Activated CD4-positive, alpha-beta T cell treated with anti-CD3 and anti-CD28 coated beads, Interleukin-2, amount 50 U/mL, for 16 hours (primary cell): ENCODE data around the gene ZNF195.
A peak's percentile ranks its signal among the peaks of the same experiment; 100 is the strongest.
"Not testable (repeated sequence)": the region's sequence is repeated elsewhere in the genome, so short reads cannot be mapped to it uniquely, and the experiment has no call there.

Experiments used
- DNase-seq: peaks from one replicate; pipeline ENCODE4 v3.0.0-alpha.2; 2020

Gene ZNF195

GRCh38 chr11:3378426-3379423 is at the start of gene ZNF195:
Gene ZNF195 (minus strand): TSS chr11:3379146. CDS start chr11:3379040, 106 bp downstream.
- peak; percentile 99 for DNase-seq

DNA sequence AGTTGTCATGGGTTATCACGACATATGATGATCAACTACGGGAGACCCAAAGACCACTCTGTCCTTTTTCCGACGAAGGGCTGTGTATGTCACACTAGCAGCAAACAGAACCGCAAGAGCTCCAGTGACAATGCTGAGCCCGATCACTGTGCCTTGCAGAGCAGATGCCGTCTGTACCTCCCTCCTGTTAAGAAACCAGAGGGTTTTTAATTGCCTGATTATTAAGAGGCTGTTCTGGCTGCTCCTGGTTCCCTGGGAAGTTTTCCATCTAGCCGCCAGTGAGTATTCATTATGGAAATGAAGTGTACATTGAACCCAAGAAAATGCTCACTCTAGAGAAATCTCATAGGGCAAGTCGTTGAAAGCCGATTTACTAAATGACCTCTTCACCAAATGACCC is 49.1 kb upstream of the ZNF195 start:
- not testable (repeated sequence) for DNase-seq

DNA sequence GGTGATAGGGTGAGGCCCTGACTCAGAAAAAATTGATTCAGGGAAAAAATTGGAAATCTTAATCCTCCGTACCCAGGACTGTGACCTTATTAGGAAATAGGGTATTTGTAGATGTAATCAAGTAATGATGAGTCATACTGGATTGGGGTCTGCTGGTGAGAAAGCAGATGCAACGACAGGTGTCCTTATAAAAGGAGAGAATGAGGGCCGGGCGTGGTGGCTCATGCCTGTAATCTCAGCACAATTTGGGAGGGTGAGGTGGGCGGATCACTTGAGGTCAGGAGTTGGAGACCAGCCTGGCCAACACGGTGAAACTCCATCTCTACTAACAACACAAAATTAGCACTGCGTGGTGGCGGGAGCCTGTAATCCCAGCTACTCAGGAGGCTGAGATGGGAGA is 47.6 kb upstream of the ZNF195 start:
- not testable (repeated sequence) for DNase-seq

DNA sequence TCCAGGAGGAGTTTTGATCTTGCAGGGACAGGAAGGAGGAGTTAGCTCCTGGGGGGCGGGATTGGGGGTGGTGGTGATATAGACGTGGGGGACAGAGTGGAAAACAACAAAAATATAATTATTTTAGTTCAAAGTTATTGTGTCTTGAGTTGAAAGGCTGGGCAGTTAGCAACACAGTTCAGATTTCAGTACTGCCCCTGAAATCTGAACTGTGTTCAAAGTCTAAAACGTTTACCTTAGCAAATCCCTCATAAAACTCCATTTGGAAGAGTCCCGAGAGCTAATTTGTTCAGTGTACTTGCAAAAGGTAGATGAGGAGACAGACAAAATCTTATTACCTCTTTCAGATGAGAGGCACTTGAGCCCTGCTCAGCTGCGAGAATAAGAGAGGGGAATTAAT is 45.0 kb upstream of the ZNF195 start:
- DNase-seq = not testable (repeated sequence)

DNA sequence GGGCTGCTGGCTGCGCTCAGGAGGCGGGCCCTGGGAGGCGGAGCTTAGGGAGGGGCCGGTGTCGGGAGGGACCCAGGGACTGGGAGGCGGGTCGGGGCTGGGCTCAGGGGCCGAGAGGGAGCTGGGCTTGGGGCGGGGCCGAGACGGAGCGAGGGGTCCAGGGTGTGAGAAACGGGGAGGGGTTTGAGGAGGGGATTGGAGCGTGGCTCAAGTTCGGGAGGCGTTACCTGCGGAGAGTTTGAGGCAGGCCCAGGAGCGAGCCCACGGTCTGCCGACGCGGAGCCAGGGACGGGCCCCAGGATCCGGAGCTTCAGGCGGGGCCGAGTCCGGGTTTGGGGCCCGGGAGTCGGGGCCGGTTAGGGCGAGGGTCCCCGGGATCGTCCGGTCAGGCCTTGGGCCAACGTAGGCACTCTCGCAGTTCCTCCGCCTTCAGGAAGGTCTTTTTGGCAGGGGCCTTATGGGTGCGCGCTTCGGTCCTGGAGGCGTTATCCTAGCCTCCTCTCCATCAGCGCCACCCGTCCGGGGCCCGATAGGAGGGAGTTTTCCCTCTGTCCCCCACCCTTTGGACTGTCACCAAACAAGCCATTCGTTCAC is 44.3 kb upstream of the ZNF195 start:
- DNase-seq = not testable (repeated sequence)

GRCh38 chr11:3422380-3423137 is 43.6 kb upstream of the ZNF195 start:
- DNase-seq = peak; percentile 98

GRCh38 chr11:3421608-3422379 is 42.8 kb upstream of the ZNF195 start:
- DNase-seq = peak; percentile 15

GRCh38 chr11:3420281-3421042 is 41.5 kb upstream of the ZNF195 start:
- not testable (repeated sequence) for DNase-seq

DNA sequence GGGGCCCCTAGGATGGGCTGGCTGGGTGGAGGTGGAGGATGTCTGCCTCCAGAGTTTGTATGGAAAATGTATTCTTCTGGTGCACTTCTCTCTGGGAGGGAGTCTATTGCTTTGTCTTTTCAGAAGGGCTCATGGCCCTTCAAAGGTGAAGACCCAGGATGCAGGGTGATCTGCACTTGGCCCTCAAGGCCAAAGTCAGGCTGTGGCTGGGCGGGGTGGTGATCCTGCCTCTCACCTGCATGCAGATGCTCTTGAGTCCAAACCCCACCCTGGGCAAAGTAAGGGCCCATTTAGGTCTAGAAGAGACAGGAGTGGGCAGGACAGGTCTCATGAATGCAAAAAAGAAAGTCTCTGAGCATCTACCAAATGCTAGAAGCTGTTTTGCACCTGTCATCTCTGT is 40.5 kb upstream of the ZNF195 start:
- not testable (repeated sequence) for DNase-seq

GRCh38 chr11:3417047-3417446 is 38.1 kb upstream of the ZNF195 start:
- DNase-seq = peak; percentile 62

DNA sequence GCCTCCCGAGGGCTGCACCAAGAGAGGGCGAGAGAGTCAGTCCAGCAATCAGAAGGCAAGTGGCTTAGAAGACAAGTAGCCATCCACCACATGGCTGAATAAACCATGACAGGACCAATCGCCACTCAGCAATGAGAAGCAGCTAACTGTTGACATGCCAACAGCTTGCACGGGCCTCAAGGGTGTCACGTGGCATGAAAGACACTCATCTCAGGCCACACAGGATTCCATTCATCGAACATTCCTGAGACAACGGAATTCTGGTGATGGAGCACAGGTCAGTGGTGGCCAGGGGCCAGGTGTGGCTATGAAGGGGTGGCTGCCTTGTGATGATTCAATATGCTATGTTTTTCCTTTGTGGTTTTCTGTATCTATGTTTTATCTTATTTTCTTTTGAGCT is 36.4 kb upstream of the ZNF195 start:
- DNase-seq = not testable (repeated sequence)

DNA sequence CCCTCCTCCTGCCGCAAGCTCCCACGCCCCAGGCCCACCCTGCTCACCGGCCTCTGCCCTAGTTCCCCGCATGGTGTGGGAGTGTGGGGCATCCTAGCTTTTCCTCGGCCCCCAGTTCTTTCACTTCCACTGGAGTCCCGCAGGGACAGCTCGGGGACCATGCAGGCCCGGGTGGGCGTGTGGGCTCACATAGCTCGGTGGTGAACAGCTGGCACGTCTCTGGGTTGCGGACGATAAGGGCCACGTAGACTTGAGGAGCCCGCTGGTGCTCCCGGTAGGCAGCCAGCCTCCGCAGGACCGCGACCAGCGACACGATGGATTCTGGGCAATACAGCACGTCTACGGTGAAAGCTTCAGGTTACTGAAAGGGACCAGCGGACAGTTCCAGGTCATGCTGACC is 34.7 kb upstream of the ZNF195 start:
- not testable (repeated sequence) for DNase-seq

- no peak for DNase-seq
Measured at GRCh38 chr11:3412837-3413236, 33.9 kb upstream of the ZNF195 start.

GRCh38 chr11:3408722-3409121 is 29.8 kb upstream of the ZNF195 start:
- peak; percentile 69 for DNase-seq

DNA sequence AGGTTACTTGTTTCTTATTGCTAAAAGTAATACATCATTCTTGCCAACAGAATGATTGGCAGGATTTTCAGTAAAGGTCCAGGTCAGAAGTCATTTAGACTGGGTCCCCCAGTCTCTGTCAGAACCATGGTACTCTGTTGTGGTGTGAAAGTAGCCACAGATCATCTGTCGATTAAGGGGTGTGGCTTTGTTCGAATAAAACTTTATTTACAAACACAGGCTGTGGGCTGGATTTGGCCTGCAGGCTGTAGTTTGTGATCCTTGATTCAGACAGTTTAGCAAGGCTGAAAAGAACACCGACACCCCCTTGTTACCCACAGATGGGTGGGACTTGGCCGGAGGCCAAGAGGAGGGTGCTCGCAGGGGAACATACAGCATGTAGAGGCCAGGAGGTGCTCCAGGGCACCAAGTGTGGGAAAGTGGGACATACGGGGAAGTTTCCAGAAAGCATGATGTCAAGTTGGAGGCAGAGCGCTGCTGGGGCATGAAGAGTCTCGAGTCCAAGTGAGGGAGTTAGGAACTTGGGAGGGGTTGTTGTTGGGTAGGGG is 29.2 kb upstream of the ZNF195 start:
- DNase-seq = not testable (repeated sequence)

DNA sequence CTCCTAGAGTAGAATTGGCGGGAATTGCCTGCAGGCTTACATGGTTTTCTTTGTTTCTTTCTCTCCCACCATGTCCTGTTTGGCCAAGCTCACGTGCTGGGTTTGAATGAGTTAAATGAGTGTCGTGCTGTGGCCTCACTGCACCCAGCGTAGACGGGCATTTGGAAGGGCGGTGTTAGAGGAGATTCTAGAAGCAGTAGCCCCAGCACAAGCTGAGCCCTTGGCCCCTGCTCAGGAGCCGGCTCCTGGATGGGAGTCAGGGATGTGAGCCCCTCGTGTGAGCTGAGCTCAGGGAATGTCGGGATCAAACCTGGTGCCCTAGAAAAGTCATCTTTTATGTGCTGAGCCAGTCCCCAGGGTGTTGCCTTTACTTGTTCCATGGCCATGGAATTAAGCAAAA is 28.0 kb upstream of the ZNF195 start:
- DNase-seq = not testable (repeated sequence)

DNA sequence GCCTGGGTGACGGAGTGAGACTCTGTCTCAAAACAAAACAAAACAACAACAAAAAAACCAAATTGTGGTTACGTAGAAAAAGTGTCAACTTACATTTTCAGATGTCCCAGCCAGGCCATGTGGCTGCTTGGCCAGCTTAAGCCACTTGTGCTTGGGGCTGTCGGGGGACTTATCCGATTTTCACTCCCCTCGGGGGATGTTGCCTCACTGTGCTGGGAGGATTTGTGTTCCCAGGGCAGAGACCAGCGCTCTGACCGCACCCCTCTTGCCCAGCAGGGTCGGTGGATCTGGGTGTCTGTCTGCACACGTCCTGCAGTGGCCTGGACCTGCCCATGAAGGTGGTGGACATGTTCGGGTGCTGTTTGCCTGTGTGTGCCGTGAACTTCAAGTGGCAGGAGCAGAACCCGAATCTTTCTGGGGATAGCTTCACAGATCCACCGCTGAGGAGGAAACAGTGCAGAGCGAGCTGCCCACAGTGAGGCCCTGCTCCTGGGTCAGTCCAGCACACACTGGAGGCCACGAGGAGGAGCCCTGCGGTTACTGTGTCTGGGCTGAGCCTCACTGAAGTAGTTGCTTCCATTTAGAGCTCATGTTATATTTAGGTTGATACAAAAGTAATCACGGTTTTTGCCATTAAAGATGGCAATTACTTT is 27.4 kb upstream of the ZNF195 start:
- DNase-seq = not testable (repeated sequence)

- not testable (repeated sequence) for DNase-seq
Measured at GRCh38 chr11:3404076-3404925, 25.4 kb upstream of the ZNF195 start.

DNA sequence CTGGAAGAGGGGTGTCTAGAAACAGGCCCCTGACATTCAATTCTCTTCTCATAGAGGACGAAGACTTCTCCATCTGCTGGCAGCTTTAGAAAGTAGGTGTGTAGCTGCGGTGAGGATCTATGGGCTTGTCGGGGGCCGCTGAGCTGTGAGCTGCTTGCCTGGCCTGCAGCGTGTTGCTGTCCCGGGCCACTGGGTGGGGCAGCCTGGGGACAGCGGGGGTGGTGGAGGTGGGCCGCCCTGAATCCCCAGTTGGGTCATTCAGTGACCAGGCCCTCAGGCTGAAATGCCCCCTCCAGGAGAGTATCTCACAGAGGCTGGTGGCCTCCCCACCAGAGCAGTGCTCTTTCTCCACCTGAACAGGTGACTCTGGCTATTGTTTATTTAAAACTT is 23.9 kb upstream of the ZNF195 start:
- DNase-seq = not testable (repeated sequence)
